ENCODE results near the gene SPINK1. TPM values are rescaled to one million over a fixed set of nuclear protein-coding genes. Genes with fewer than 3 reads are reported as not detected.
A peak's percentile ranks its signal among the peaks of the same experiment; 100 is the strongest.

SPINK1 gene
- total and polyA plus RNA-seq, 2 of the 13 experiments (the other 11 are each of a cell fraction or from before 2014, with no cell fraction given) = 14.7 to 17.1 TPM

DNA sequence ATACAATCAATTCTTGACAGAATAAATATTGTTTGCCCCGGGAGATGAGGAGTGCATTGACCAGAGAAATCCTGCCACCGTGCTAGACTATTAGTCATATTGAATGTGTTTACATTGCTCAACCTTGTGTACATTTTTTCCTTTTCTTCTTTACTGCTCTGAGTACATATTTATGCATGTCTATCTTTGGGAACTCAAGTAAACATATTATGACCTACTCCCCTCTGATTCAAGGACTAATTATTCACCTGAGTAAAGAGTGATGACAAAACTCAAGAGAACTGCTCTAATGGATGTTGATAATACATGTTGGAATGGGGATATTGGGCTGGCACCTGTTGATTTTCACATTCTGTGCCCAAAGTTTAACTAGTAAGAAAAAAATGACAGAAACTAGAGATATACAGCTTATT lies 3.9 kb upstream of the SPINK1 start:
- intact Hi-C loops (cut with micrococcal nuclease; ENCODE audit: unreplicated experiment) (loop anchor here (1.0 to 10.0 kb wide), 5 partner anchors 71 to 547 kb away; partner anchors contain the start of genes C5orf46 and FBXO38), in situ Hi-C loops (cut with HindIII; ENCODE audit: extremely low pct_ligation_motif_present, low pct_unique_long_range_greater_than_20kb) (no loop called here)
- FAIRE-seq (peak; percentile 75), DNase-seq (ENCODE audit: low spot score) (peak; percentile 94), ATAC-seq (peak; percentile 97)
- Histone ChIP-seq H3K27me3 (ENCODE audit: control insufficient read depth in 1 of 2, insufficient read depth in 2 of 2, low read length in 2 of 2) (peaks cover 0 to 23% of the 10 kb centered on the region in 2 experiments; a peak in 3 of 5 replicates), H3K4me2 (ENCODE audit: low read depth, low read length) (0 out of 2 replicates have a peak overlapping the region, but pooled peaks have one; percentile 6), H3K27ac (ENCODE audit: extremely low read length, insufficient read depth, low read length) (no peak overlapping the region), H3K4me3 (replicated peaks in 1 of 3; ENCODE audit: insufficient read depth in 1 of 3, low read depth in 2 of 3, low read length in 3 of 3) (no peak overlapping the region), H3K9me3 (ENCODE audit: low read length) (no peaks in the 10 kb centered on the region), H3K36me3 (replicated peaks in 1 of 2; ENCODE audit: control insufficient read depth in 1 of 2, insufficient read depth in 2 of 2, low read length in 2 of 2) (no peaks in the 10 kb centered on the region), H3K4me1 (ENCODE audit: insufficient read depth, low read length) (peaks cover 58% of the 10 kb centered on the region), H2AFZ (ENCODE audit: low read length) (no peak overlapping the region), H4K20me1 (ENCODE audit: insufficient read depth, low read length) (no peaks in the 10 kb centered on the region), H3K79me2 (ENCODE audit: insufficient read depth, low read length) (no peaks in the 10 kb centered on the region), H3K9ac (ENCODE audit: insufficient read depth, low read depth, low read length) (no peak overlapping the region)
- CTCF ChIA-PET (ENCODE audit: low intra/inter-chr PET ratio, low total read pairs) = no interaction called here
- 0% methylated on average over 2 of the region's 2 CpGs for WGBS (ENCODE audit: low lambda C conversion rate)
- POLR2A ChIA-PET = no interaction called here
- no TSS peak for BruUV-seq (replicated peaks)
- TF ChIP-seq DPF2 (CRISPR knock-in tag; IDR thresholded peaks at IDR 0.05; ENCODE audit: borderline replicate concordance, low read depth) (peak; percentile 82), IRF9 (CRISPR knock-in tag; IDR thresholded peaks at IDR 0.05; ENCODE audit: borderline replicate concordance) (no peak; the same call in 1 of the 2 replicates), HNRNPL (IDR thresholded peaks at IDR 0.05; ENCODE audit: low read depth, low read length) (no peak), CEBPG (CRISPR knock-in tag; IDR thresholded peaks at IDR 0.05) (peak; percentile 92), KDM1A (CRISPR knock-in tag; IDR thresholded peaks at IDR 0.05) (peak; percentile 93), ZNF160 (CRISPR knock-in tag; IDR thresholded peaks at IDR 0.05) (no peak), SMAD9 (CRISPR knock-in tag; IDR thresholded peaks at IDR 0.05) (no peak), NAIF1 (CRISPR knock-in tag; IDR thresholded peaks at IDR 0.05; ENCODE audit: borderline replicate concordance) (no peak), ZNF253 (CRISPR knock-in tag; IDR thresholded peaks at IDR 0.05; ENCODE audit: borderline replicate concordance) (no peak), MTF2 (CRISPR knock-in tag; IDR thresholded peaks at IDR 0.05; ENCODE audit: borderline replicate concordance) (no peak), ZUFSP (CRISPR knock-in tag; IDR thresholded peaks at IDR 0.05; ENCODE audit: borderline replicate concordance) (no peak), ZKSCAN1 (IDR thresholded peaks at IDR 0.05; ENCODE audit: low read length) (no peak), PHF21A (CRISPR knock-in tag; IDR thresholded peaks at IDR 0.05) (peak; percentile 72; the same call in 1 of the 2 replicates), ZFP36L2 (CRISPR knock-in tag; IDR thresholded peaks at IDR 0.05) (0 out of 2 replicates have a peak, but pooled peaks have one; percentile 51), BORCS8-MEF2B (CRISPR knock-in tag; IDR thresholded peaks at IDR 0.05) (no peak), ZMYM4 (CRISPR knock-in tag; IDR thresholded peaks at IDR 0.05) (peak; percentile 11; the same call in 1 of the 2 replicates), ZNF12 (CRISPR knock-in tag; IDR thresholded peaks at IDR 0.05) (peak; percentile 84), ATF7 (IDR thresholded peaks at IDR 0.05) (peak; percentile 74), ATF7 (CRISPR knock-in tag; IDR thresholded peaks at IDR 0.05) (no peak; the same call in 1 of the 2 replicates), ZNF570 (CRISPR knock-in tag; IDR thresholded peaks at IDR 0.05; ENCODE audit: borderline replicate concordance) (no peak), ISX (CRISPR knock-in tag; conservative IDR thresholded peaks at IDR 0.05) (no peak), BRF2 (CRISPR knock-in tag; IDR thresholded peaks at IDR 0.05) (0 out of 2 replicates have a peak, but pooled peaks have one; percentile 64), ZNF749 (CRISPR knock-in tag; IDR thresholded peaks at IDR 0.05; ENCODE audit: borderline replicate concordance) (peak; percentile 78; the same call in 1 of the 2 replicates), ZNF251 (CRISPR knock-in tag; IDR thresholded peaks at IDR 0.05) (no peak)

Data from HepG2 (cell line).